MM.1S (cell line): ENCODE measurements around the gene PLXDC2.

Experiments used
- CTCF ChIP-seq: fragments of 300-600 bp; sonication (generic); IDR thresholded peaks from 2 replicates; pipeline ENCODE4 v1.5.1; 2016; ENCODE audit warnings: antibody characterized with exemption, low read length, mixed read lengths
- EZH2 ChIP-seq: fragments of 300-600 bp; sonication (generic); optimal IDR thresholded peaks from 2 replicates; pipeline ENCODE3; 2017; ENCODE audit warnings: low read depth, mild to moderate bottlenecking, antibody characterized with exemption, low read length, mixed read lengths

DNA sequence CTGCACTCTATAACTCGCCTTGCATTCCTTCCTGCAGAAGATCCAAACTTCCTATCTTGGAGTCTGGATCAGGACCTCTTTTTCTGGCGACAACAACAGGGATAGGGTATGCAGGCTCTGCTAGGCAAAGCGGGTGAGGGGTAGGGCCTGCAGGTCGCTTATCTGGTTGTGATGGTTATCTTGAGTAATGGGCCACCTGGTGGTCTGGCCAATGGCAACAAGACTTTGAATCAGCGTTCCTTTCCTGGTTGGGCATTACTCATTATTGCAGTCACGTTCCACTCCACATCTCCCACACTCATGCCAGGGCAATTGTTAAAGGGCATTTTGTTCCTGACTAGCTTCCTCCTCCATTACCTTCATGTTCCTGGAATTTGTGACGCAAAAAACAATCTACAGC is 48.4 kb upstream of the PLXDC2 start:
- TF ChIP-seq CTCF, result no peak
- no peak for TF ChIP-seq EZH2
